PC-9 (cell line): Measurements from ENCODE around the gene EHD4.

Experiments used
- EZH2 ChIP-seq: fragments of 200-600 bp; sonication (generic); IDR thresholded peaks from 2 replicates; pipeline ENCODE4 v1.8.0; 2017; ENCODE audit warnings: antibody characterized with exemption, low read depth
- TF ChIP-seq, protein P1 (sequence below): fragments of 200-600 bp; sonication (generic); conservative IDR thresholded peaks from 2 replicates; pipeline ENCODE4 v1.6.1; 2017; ENCODE audit warnings: mixed run types, antibody characterized with exemption, mild to moderate bottlenecking, moderate library complexity

- no peak for TF ChIP-seq EZH2
- TF ChIP-seq, protein P1, sequence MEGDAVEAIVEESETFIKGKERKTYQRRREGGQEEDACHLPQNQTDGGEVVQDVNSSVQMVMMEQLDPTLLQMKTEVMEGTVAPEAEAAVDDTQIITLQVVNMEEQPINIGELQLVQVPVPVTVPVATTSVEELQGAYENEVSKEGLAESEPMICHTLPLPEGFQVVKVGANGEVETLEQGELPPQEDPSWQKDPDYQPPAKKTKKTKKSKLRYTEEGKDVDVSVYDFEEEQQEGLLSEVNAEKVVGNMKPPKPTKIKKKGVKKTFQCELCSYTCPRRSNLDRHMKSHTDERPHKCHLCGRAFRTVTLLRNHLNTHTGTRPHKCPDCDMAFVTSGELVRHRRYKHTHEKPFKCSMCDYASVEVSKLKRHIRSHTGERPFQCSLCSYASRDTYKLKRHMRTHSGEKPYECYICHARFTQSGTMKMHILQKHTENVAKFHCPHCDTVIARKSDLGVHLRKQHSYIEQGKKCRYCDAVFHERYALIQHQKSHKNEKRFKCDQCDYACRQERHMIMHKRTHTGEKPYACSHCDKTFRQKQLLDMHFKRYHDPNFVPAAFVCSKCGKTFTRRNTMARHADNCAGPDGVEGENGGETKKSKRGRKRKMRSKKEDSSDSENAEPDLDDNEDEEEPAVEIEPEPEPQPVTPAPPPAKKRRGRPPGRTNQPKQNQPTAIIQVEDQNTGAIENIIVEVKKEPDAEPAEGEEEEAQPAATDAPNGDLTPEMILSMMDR, result no peak
Observed at GRCh38 chr15:41944313-41944940, 27.9 kb downstream of the EHD4 start.
